ENCODE data around the gene SH2B3.

DNA sequence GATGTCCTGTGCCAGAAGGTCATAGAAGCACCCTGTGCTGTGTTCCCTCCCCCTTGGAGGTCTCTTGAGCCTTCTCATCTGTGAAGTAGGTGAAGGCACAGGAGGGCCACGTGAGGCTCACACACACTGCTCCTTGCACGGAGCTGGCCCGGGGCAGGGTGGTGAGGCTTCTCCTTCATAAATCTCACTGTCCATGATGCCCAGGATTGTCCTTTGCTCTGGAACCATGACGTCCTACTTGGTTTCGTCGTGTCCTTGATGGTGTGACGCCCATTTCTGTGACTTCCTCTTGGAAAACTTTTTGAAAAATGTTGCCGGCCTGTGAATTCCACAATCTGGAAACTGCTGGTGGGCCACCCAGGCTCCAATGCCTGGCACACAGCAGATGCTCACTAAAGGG, 34.4 kb downstream of the SH2B3 start:
- TF ChIP-seq, protein P1, sequence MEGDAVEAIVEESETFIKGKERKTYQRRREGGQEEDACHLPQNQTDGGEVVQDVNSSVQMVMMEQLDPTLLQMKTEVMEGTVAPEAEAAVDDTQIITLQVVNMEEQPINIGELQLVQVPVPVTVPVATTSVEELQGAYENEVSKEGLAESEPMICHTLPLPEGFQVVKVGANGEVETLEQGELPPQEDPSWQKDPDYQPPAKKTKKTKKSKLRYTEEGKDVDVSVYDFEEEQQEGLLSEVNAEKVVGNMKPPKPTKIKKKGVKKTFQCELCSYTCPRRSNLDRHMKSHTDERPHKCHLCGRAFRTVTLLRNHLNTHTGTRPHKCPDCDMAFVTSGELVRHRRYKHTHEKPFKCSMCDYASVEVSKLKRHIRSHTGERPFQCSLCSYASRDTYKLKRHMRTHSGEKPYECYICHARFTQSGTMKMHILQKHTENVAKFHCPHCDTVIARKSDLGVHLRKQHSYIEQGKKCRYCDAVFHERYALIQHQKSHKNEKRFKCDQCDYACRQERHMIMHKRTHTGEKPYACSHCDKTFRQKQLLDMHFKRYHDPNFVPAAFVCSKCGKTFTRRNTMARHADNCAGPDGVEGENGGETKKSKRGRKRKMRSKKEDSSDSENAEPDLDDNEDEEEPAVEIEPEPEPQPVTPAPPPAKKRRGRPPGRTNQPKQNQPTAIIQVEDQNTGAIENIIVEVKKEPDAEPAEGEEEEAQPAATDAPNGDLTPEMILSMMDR (IDR thresholded peaks at IDR 0.05) = no peak
- no peak for TF ChIP-seq EZH2 (IDR thresholded peaks at IDR 0.05; ENCODE audit: borderline replicate concordance, insufficient read depth, low read depth, low read length, poor library complexity, severe bottlenecking)
